Parathyroid adenoma (tissue), 2 donors: ENCODE measurements around the gene LPP.

ENCODE experiments used
- H2AFZ ChIP-seq: fragments of 300-600 bp; sonication (generic); one replicate; pipeline ENCODE4 v1.7.0; 2017; ENCODE audit warnings: antibody characterized with exemption, mild to moderate bottlenecking
- H3K27ac ChIP-seq: fragments of 300-600 bp; sonication (generic); one replicate; pipeline ENCODE4 v1.7.0; 2017
- H3K27me3 ChIP-seq: fragments of 300-600 bp; sonication (generic); one replicate; pipeline ENCODE4 v1.7.0; 2017; ENCODE audit warnings: low read length; ENCODE audit not compliant: control insufficient read depth, insufficient read depth
- H3K36me3 ChIP-seq: fragments of 300-600 bp; sonication (generic); one replicate; pipeline ENCODE4 v1.7.0; 2017; ENCODE audit warnings: low read length; ENCODE audit not compliant: control insufficient read depth, insufficient read depth
- H3K4me1 ChIP-seq: fragments of 300-600 bp; sonication (generic); one replicate; pipeline ENCODE4 v1.7.0; 2017; ENCODE audit warnings: control low read depth
- H3K4me2 ChIP-seq: fragments of 300-600 bp; sonication (generic); one replicate; pipeline ENCODE4 v1.7.0; 2017; ENCODE audit warnings: low read length
- H3K4me3 ChIP-seq: fragments of 300-600 bp; sonication (generic); one replicate; pipeline ENCODE4 v1.7.0; 2017; ENCODE audit warnings: low read depth, low read length
- H3K79me2 ChIP-seq: fragments of 300-600 bp; sonication (generic); one replicate; pipeline ENCODE4 v1.7.0; 2017; ENCODE audit warnings: control low read depth
- H3K9ac ChIP-seq: fragments of 300-600 bp; sonication (generic); one replicate; pipeline ENCODE4 v1.7.0; 2017; ENCODE audit warnings: mild to moderate bottlenecking
- H3K9me3 ChIP-seq: fragments of 300-600 bp; sonication (generic); one replicate; pipeline ENCODE4 v1.7.0; 2017; ENCODE audit warnings: low read length; ENCODE audit not compliant: control insufficient read depth
- TF ChIP-seq, protein P1 (sequence below): fragments of 300-600 bp; sonication (generic); IDR thresholded peaks from one replicate; pipeline ENCODE4 v1.7.0; 2017; ENCODE audit warnings: antibody characterized with exemption, mild to moderate bottlenecking
- donor health status: primary hyperparathyroidism.

LPP gene

DNA sequence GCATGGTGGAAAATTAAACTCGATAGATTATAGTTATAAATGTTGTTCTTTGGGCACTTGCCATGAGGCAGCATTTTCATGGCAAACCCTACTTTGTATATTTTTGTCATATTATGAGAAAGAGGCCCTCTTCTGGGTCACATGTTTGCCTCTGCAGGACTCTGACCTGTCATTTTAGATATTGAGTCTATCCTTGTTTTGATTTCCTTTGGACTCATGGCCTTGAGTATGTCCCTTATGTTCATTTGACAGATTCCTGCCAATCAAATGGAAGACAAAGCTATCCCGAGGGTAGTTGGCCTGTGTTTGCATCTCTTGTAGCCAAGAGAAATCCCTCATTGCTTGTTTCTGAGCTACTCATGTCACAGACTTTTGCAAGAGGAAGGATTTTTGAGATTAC lies 226.3 kb downstream of the LPP start:
- H3K9me3 ChIP-seq = no peaks in the 10 kb centered on the region
- no peaks in the 10 kb centered on the region for H3K27me3 ChIP-seq
- no peak overlapping the region for H3K4me2 ChIP-seq
- no peak overlapping the region for H2AFZ ChIP-seq
- no peaks in the 10 kb centered on the region for H3K36me3 ChIP-seq
- H3K4me3 ChIP-seq = no peak overlapping the region
- no peak overlapping the region for H3K9ac ChIP-seq
- no peak overlapping the region for H3K27ac ChIP-seq
- H3K4me1 ChIP-seq = no peaks in the 10 kb centered on the region
- TF ChIP-seq, protein P1, sequence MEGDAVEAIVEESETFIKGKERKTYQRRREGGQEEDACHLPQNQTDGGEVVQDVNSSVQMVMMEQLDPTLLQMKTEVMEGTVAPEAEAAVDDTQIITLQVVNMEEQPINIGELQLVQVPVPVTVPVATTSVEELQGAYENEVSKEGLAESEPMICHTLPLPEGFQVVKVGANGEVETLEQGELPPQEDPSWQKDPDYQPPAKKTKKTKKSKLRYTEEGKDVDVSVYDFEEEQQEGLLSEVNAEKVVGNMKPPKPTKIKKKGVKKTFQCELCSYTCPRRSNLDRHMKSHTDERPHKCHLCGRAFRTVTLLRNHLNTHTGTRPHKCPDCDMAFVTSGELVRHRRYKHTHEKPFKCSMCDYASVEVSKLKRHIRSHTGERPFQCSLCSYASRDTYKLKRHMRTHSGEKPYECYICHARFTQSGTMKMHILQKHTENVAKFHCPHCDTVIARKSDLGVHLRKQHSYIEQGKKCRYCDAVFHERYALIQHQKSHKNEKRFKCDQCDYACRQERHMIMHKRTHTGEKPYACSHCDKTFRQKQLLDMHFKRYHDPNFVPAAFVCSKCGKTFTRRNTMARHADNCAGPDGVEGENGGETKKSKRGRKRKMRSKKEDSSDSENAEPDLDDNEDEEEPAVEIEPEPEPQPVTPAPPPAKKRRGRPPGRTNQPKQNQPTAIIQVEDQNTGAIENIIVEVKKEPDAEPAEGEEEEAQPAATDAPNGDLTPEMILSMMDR = no peak
- no peaks in the 10 kb centered on the region for H3K79me2 ChIP-seq

DNA sequence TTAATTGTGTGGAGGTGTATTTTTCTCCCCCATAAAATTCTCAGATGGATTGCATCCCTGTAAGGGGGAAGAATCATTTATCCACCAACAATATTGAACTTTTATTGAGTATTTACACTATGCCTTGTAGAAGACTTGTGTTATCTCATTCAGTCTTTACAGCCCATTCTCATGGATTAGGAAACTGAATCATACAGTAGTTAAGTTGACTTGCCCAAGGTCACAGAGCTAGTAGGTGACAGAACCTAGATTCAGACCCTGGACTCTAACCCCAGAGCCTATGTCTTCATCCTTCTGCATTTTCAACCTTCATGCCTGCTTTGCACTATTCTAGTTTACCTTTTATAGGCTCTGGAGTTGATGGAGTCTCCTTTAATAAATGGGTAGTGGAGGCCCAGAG lies 226.8 kb downstream of the LPP start:
- H2AFZ ChIP-seq = no peak overlapping the region
- H3K4me1 ChIP-seq = no peaks in the 10 kb centered on the region
- H3K9me3 ChIP-seq = no peaks in the 10 kb centered on the region
- H3K79me2 ChIP-seq = no peaks in the 10 kb centered on the region
- H3K9ac ChIP-seq = no peak overlapping the region
- no peak overlapping the region for H3K4me3 ChIP-seq
- H3K36me3 ChIP-seq = no peaks in the 10 kb centered on the region
- H3K27ac ChIP-seq = no peak overlapping the region
- H3K4me2 ChIP-seq = no peak overlapping the region
- no peaks in the 10 kb centered on the region for H3K27me3 ChIP-seq
- TF ChIP-seq, protein P1 = no peak

DNA sequence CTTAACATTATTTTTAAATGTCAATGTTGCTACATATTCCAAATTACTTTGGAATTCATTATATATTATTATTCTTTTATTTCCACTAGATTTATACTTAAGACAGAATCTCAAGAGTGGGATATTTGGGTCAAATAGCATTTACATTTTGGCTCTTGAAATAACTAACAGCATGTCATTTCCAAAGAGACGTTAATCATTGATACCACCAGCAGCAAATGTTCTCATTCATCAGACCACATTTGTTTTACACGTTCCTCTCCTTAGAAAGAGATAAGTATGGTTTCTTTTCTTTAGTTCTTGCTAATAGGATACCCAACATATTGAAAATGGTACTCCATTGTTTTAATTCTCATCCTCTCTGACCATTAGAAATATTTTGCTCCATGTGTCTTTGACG lies 229.8 kb downstream of the LPP start:
- H3K4me2 ChIP-seq = no peak overlapping the region
- H3K9ac ChIP-seq = no peak overlapping the region
- no peak overlapping the region for H3K27ac ChIP-seq
- no peaks in the 10 kb centered on the region for H3K4me1 ChIP-seq
- H3K27me3 ChIP-seq = no peaks in the 10 kb centered on the region
- no peaks in the 10 kb centered on the region for H3K36me3 ChIP-seq
- no peaks in the 10 kb centered on the region for H3K9me3 ChIP-seq
- H3K4me3 ChIP-seq = no peak overlapping the region
- TF ChIP-seq, protein P1 = no peak
- H3K79me2 ChIP-seq = no peaks in the 10 kb centered on the region
- no peak overlapping the region for H2AFZ ChIP-seq

DNA sequence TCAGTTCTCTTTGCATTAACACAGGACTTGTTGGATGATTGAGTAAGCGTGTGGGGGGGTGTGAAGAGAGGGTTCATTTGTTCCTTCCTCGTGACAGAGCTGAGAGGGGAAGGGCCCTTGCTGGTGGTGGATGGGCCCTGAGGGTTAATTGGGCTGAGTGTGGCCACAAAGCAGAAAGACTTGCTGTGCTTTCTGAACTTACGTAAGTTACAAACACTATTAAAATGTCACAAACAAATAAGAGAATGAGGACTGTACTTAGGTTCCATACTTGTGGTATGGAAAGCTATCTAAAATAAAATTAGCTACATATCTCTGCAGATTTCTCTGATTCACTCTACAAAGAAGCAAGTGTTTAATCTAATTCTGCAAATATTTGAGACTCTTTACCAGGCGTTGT lies 231.3 kb downstream of the LPP start:
- Histone ChIP-seq H3K4me1 (peaks cover 6% of the 10 kb centered on the region), H3K27me3 (no peaks in the 10 kb centered on the region), H3K9ac (no peak overlapping the region), H3K27ac (no peak overlapping the region), H3K4me3 (no peak overlapping the region), H2AFZ (no peak overlapping the region), H3K9me3 (no peaks in the 10 kb centered on the region), H3K79me2 (peaks cover 3% of the 10 kb centered on the region), H3K36me3 (no peaks in the 10 kb centered on the region), H3K4me2 (no peak overlapping the region)
- TF ChIP-seq, protein P1 = no peak

DNA sequence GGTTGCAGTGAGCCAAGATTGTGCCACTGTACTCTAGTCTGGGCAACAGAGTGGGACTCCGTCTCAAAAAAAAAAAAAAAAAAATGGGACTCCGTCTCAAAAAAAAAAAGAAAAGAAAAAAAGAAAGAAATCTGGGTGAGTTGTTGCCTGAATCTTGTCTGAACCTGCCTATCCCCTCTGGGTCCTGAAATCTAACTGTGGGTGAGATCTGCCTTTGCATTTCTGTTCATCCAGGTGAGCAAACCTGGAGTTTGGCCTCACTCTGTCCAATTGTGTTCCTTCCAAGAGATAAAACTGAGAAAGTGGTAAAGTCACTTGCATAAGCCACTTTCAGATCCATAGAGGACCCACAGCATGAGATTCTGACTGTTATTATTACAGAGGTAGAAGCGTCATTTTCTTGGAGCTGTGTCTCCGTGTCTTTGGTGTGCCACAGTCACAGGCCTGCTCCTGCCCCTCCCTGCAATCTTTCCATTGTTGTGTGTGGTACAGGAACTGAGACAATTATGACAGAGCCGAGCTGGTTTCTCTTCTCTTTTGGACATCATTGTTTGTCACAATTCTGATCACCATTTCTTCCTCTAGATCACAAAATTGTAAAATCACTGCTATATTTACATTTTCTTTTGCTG lies 235.9 kb downstream of the LPP start:
- Histone ChIP-seq H3K4me2 (no peak overlapping the region), H2AFZ (no peak overlapping the region), H3K79me2 (peaks cover 3% of the 10 kb centered on the region), H3K27ac (no peak overlapping the region), H3K27me3 (no peaks in the 10 kb centered on the region), H3K4me1 (peaks cover 7% of the 10 kb centered on the region), H3K9me3 (no peaks in the 10 kb centered on the region), H3K36me3 (no peaks in the 10 kb centered on the region), H3K4me3 (no peak overlapping the region), H3K9ac (no peak overlapping the region)
- TF ChIP-seq, protein P1 = no peak
